Measurements from ENCODE around the gene PAX7. TPM values are rescaled to one million over a fixed set of nuclear protein-coding genes. Genes with fewer than 3 reads are reported as not detected.

Gene PAX7
- total RNA-seq, 4 donors from 2014 or later = 1.8 to 5.1 (median 3.9) TPM

GRCh38 chr1:18662286-18662639 is 31.6 kb downstream of the PAX7 start:
- no peak for TF ChIP-seq CTCF (IDR thresholded peaks at IDR 0.05 in 4 of 5, conservative IDR thresholded peaks at IDR 0.05 in 1 of 5)
- in situ Hi-C loops (cut with MboI; ENCODE audit: low sequenced_read_pairs in 4 of 4) = no loop called here
- ATAC-seq (no peak), DNase-seq (no peak)
- H3K4me3 ChIP-seq = no peak overlapping the region
- no peaks in the 10 kb centered on the region for H3K36me3 ChIP-seq
- H3K4me1 ChIP-seq = no peaks in the 10 kb centered on the region
- intact Hi-C loops (cut with DNase I; ENCODE audit: low total_unique reads) = no loop called here
- no peak overlapping the region for H3K27ac ChIP-seq
- no peaks in the 10 kb centered on the region for H3K9me3 ChIP-seq
- H3K27me3 ChIP-seq = no peaks in the 10 kb centered on the region

- Histone ChIP-seq H3K9me3 (no peaks in the 10 kb centered on the region), H3K4me3 (no peak overlapping the region), H3K27me3 (no peaks in the 10 kb centered on the region), H3K27ac (no peak overlapping the region), H3K4me1 (no peaks in the 10 kb centered on the region), H3K36me3 (no peaks in the 10 kb centered on the region)
- intact Hi-C loops (cut with DNase I; ENCODE audit: low total_unique reads) = no loop called here
- no peak for TF ChIP-seq POLR2A (IDR thresholded peaks at IDR 0.05)
- no peak for TF ChIP-seq CTCF (IDR thresholded peaks at IDR 0.05 in 4 of 5, conservative IDR thresholded peaks at IDR 0.05 in 1 of 5)
- no peak for DNase-seq
- in situ Hi-C loops (cut with MboI; ENCODE audit: low sequenced_read_pairs in 4 of 4) = no loop called here
- ATAC-seq = no peak
Measured at GRCh38 chr1:18666317-18666920, 35.8 kb downstream of the PAX7 start.

GRCh38 chr1:18667333-18667732 is 36.7 kb downstream of the PAX7 start:
- intact Hi-C loops (cut with DNase I; ENCODE audit: low total_unique reads) (no loop called here), in situ Hi-C loops (cut with MboI; ENCODE audit: low sequenced_read_pairs in 4 of 4) (no loop called here)
- no peak overlapping the region for H3K27ac ChIP-seq
- TF ChIP-seq CTCF (IDR thresholded peaks at IDR 0.05 in 4 of 5, conservative IDR thresholded peaks at IDR 0.05 in 1 of 5) (no peak), POLR2A (IDR thresholded peaks at IDR 0.05) (no peak)
- H3K36me3 ChIP-seq = no peaks in the 10 kb centered on the region
- no peaks in the 10 kb centered on the region for H3K4me1 ChIP-seq
- H3K4me3 ChIP-seq = no peak overlapping the region
- H3K9me3 ChIP-seq = no peaks in the 10 kb centered on the region
- DNase-seq = no peak
- H3K27me3 ChIP-seq = no peaks in the 10 kb centered on the region
- ATAC-seq = no peak

GRCh38 chr1:18668046-18668445 is 37.4 kb downstream of the PAX7 start:
- Histone ChIP-seq H3K27me3 (no peaks in the 10 kb centered on the region), H3K4me3 (no peak overlapping the region), H3K9me3 (no peaks in the 10 kb centered on the region), H3K27ac (no peak overlapping the region), H3K4me1 (no peaks in the 10 kb centered on the region), H3K36me3 (no peaks in the 10 kb centered on the region)
- in situ Hi-C loops (cut with MboI; ENCODE audit: low sequenced_read_pairs in 4 of 4) (no loop called here), intact Hi-C loops (cut with DNase I; ENCODE audit: low total_unique reads) (no loop called here)
- no peak for TF ChIP-seq POLR2A (IDR thresholded peaks at IDR 0.05)
- no peak for TF ChIP-seq CTCF (IDR thresholded peaks at IDR 0.05 in 4 of 5, conservative IDR thresholded peaks at IDR 0.05 in 1 of 5)
- ATAC-seq (no peak), DNase-seq (no peak)
